ENCODE measurements around the gene NOX3. TPM values are rescaled to one million over a fixed set of nuclear protein-coding genes. Genes with fewer than 3 reads are reported as not detected.

Gene NOX3
- total RNA-seq, 1 experiment from 2014 or later, result not detected

GRCh38 chr6:155436981-155437749, 18.5 kb downstream of the NOX3 start:
- DNase-seq (ENCODE audit: extremely low read depth, low read depth), result no peak

GRCh38 chr6:155434829-155435423, 20.7 kb downstream of the NOX3 start:
- DNase-seq (ENCODE audit: extremely low read depth, low read depth), result no peak

DNA sequence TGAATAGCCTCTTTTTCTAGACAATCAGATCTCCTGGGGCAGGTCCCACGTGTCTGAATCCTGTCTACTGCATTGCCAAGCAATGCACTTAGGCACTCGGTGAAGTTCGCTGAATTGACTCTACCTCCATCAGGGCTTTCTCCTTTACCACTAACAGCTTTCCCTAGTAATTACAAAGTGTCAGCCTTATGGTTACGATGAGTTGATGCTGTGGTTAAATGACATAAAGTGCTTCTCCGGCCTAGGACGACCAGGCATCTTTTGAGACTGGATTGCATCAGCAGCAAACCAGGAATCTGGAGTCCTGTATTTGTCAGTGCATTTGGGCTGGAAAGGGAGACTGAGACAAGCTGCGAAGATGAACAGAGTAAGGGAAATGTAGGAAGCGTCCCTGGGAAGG, 21.5 kb downstream of the NOX3 start:
- no peak for DNase-seq (ENCODE audit: extremely low read depth, low read depth)

- DNase-seq (ENCODE audit: extremely low read depth, low read depth), result no peak
Measured at GRCh38 chr6:155432293-155432692, 23.3 kb downstream of the NOX3 start.

GRCh38 chr6:155429321-155429893, 26.2 kb downstream of the NOX3 start:
- no peak for DNase-seq (ENCODE audit: extremely low read depth, low read depth)

DNA sequence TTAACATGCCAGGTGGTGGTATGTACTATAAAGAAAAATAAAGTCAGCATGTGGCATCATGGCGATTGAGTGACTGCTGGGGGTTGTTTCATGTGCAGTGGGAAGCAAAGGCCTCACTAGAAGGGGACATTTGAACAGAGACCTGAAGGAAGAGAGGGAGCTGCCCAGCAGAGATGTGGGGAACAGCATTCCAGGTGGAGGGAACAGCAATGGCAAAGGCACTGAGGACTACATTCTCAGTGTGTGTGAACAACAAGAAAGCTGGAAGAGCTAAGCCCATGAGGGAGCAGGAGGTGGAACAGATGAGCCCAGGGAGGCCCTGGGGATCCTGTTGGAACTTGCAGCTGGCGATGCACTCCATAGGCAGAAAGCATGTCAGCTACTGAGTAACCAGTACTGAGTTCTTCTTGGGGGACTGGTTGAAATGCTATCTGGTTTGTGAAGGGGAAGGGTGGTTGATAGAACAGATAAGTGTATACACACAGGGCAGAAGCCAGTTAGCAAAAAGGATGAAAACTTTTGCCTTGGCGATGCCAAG, 29.2 kb downstream of the NOX3 start:
- no peak for DNase-seq (ENCODE audit: extremely low read depth, low read depth)

- DNase-seq (ENCODE audit: extremely low read depth, low read depth), result no peak
Measured at GRCh38 chr6:155424181-155424580, 31.5 kb downstream of the NOX3 start.

DNA sequence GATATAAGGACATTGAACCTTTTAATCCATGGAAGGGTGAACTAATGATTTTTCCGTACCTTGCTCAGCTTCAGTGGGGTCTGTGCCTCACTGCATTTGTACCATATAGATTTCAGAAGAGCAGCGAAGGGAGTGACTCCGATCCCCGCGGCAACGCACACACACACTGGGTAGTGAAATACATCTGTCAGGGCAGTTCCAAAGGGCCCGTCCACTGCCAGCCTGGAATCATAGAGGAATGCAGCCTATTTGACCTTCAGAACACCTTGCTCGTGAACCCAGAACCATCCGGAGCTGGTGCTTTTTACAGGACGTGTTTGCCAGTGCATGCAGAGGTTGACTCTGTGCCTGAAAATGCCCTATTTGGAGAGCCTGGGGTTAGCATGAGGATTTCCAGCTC, 33.0 kb downstream of the NOX3 start:
- DNase-seq (ENCODE audit: extremely low read depth, low read depth), result no peak

DNA sequence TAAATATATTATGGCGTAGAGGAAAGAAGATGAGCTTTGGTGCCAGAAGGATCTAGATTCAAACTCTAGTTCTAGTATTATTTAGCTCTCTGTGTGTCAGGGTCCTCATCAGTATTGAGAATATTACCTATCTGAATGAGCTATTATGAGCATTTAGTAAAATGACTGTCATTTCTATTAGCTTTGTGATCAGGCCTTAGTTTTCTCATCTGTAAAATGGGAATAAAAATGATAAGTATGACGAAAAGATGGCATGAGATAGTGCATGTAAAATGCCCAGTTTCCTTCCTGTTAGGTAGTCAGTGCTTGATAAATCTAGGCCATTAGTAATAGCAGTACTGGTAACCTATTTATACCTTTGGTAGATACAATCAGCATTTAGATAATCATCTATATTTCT, 35.1 kb downstream of the NOX3 start:
- DNase-seq (ENCODE audit: extremely low read depth, low read depth), result no peak

GRCh38 chr6:155419161-155419560, 36.5 kb downstream of the NOX3 start:
- no peak for DNase-seq (ENCODE audit: extremely low read depth, low read depth)

DNA sequence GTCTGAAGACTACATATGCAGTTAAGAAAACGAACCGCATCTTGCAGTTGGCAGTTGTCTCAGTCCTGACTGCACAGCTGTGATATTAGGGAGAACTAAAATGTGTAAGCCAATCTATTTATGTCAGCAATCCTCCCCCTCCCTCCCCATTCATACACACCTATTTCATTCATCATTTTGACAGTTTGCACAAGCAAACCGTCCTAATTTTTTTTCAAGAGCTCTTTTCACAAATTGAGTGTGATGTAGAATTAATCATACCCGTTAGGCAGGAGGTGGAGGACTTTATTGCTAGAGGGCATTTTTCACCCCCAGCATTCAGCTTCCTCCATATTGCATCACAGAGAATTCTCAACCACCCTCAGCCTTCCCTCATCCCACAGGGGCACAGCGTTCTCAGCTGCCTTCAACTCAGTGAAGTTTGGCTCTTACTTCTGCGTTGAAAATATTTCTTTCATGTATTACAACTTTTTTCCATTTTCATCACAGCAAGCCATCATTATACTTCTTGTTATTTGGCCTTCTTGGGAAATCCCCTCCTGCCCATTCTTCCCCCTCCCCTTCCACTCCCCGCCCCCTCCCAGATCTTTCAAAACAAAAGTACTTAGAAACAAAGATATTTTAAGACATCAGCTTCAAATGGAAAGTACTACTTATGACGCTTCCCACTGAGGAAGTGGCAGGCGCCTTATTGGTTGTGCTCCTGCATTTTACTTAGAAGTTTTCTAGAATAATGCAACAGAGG, 37.5 kb downstream of the NOX3 start:
- peak; percentile 1 for DNase-seq (ENCODE audit: extremely low read depth, low read depth)

- DNase-seq (ENCODE audit: extremely low read depth, low read depth), result no peak
Measured at GRCh38 chr6:155417454-155417853, 38.2 kb downstream of the NOX3 start.

DNA sequence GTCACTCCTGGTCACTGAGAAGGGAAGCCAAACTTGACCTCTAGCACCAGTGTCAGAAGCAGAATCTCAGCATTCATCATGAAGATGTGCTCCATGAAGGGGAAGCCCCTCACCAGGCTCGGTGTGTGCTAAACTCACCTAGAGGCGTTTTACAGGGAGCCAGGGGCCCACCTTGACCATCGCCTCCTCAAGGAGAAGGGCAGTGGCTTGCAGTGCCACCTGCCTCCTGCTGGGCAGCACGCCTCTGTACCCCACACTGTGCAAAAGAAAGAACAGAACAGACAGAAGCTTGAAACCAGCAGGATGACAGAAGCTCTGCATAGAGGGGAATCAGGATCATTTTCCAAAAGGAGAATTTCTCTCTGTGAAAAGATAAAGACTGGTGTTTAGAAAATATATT, 39.7 kb downstream of the NOX3 start:
- no peak for DNase-seq (ENCODE audit: extremely low read depth, low read depth)

GRCh38 chr6:155414049-155414448, 41.6 kb downstream of the NOX3 start:
- DNase-seq (ENCODE audit: extremely low read depth, low read depth), result no peak

- no peak for DNase-seq (ENCODE audit: extremely low read depth, low read depth)
Measured at GRCh38 chr6:155412335-155412734, 43.3 kb downstream of the NOX3 start.

DNA sequence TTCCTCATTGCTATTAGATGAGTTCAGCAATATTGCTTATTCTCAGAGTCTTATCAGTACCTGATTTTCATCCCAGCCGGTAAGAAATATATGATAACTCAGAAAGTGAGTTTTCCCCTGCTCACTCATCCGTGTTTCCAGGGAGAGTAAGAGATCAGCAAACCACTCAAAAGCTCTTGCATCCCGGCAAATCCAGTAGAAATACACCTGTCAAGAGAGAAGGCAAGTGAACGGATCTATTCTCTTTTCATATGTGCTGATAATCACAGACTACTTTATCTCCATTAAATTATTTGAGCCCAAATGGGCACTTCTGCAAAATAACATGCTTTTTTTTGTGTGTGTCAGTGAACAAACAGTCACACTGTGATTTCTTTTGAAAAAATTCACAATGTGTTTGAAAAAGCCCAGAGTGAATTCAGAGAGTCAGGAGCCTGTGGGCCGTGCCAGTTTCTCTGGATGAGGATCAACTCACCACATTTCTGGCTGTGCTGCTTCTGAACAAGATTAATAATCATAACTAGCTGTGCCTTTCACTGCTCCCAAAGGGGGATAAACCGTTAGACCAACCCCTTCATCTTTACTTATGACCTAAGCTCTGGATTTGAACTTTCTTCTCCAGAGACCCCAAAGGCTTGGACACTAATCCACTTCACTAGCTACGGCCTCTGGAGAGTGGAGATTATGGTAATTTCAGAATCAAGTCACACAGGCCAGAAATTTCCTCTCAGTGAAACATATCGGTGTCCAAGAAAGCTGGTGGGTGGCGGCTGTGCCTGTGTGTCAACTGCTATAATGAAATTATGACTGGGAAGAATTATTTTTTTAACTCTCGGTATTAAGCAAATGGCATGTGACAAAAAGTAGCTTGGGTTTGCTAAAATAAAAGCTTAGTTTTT, 44.2 kb downstream of the NOX3 start:
- no peak for DNase-seq (ENCODE audit: extremely low read depth, low read depth)

DNA sequence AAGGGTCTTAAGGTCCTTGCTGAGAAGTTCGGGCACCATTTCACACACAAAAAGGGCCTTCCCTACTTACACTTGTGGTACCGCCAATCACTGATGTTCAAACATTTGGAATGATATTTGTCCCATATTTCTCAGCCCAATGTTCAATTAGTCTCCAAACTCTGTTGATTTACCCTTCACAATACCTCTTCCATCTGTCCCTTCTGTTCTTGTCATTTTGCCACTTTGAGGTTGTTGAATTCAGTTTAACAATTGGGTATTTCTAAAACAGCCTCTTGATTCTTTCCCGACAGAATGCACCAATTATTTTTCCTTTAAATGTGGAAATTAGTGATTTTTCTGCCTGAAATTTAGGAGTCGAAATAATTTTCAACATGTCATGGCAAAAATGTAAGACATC, 46.2 kb downstream of the NOX3 start:
- DNase-seq (ENCODE audit: extremely low read depth, low read depth), result no peak

- no peak for DNase-seq (ENCODE audit: extremely low read depth, low read depth)
Measured at GRCh38 chr6:155408981-155409380, 46.7 kb downstream of the NOX3 start.

DNA sequence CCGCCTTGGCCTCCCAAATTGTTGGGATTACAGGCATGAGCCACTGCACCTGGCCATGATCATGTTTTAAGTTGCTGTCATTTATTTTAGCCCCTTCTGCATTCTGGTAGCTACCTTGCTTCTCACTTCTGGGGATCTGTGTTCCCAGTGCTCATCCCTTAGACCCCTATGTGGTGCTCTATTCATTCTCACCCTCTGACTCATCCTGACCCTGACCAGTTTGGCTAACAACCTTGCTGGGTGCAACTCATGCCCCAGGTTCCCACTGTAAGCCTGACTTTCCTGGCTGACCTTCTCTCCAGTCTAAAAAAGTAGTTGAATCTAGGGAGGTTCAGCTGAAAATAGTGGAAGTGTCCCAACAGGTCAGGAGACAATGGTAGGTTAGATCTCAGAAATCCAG, 47.4 kb downstream of the NOX3 start:
- no peak for DNase-seq (ENCODE audit: extremely low read depth, low read depth)

GRCh38 chr6:155406801-155407200, 48.8 kb downstream of the NOX3 start:
- no peak for DNase-seq (ENCODE audit: extremely low read depth, low read depth)

All from NCI-H460 (cell line).